Measurements from ENCODE around the gene MSH2. TPM values are rescaled to one million over a fixed set of nuclear protein-coding genes. Genes with fewer than 3 reads are reported as not detected.

The MSH2 gene
- total and polyA plus RNA-seq, 2 of the 13 experiments (the other 11 are each of a cell fraction or from before 2014, with no cell fraction given): 19.9 to 76.3 TPM

- TF ChIP-seq SP2 (CRISPR knock-in tag; IDR thresholded peaks at IDR 0.05) (no peak), RAD21 (CRISPR knock-in tag; IDR thresholded peaks at IDR 0.05) (peak; percentile 95), SAP130 (CRISPR knock-in tag; IDR thresholded peaks at IDR 0.05; ENCODE audit: low read depth) (peak; percentile 44), ZNF567 (CRISPR knock-in tag; IDR thresholded peaks at IDR 0.05; ENCODE audit: borderline replicate concordance) (no peak), ZBTB39 (CRISPR knock-in tag; IDR thresholded peaks at IDR 0.05) (no peak), MXD4 (CRISPR knock-in tag; IDR thresholded peaks at IDR 0.05) (peak; percentile 74; the same call in 1 of the 2 replicates), KDM6A (CRISPR knock-in tag; IDR thresholded peaks at IDR 0.05; ENCODE audit: low read depth) (no peak), SOX5 (CRISPR knock-in tag; IDR thresholded peaks at IDR 0.05; ENCODE audit: borderline replicate concordance) (peak; percentile 54; the same call in 1 of the 2 replicates), GATAD1 (CRISPR knock-in tag; IDR thresholded peaks at IDR 0.05) (peak; percentile 54; the same call in 1 of the 2 replicates), XRCC5 (optimal IDR thresholded peaks at IDR 0.05; ENCODE audit: low read length) (peak; percentile 66), ARID4A (CRISPR knock-in tag; IDR thresholded peaks at IDR 0.05; ENCODE audit: borderline replicate concordance) (peak; percentile 32; the same call in 1 of the 2 replicates), NR2F2 (IDR thresholded peaks at IDR 0.05; ENCODE audit: borderline replicate concordance, low read depth) (no peak), AFF4 (CRISPR knock-in tag; IDR thresholded peaks at IDR 0.05) (no peak), MTERF4 (CRISPR knock-in tag; IDR thresholded peaks at IDR 0.05) (no peak), HDAC2 (CRISPR knock-in tag; IDR thresholded peaks at IDR 0.05) (peak; percentile 35; the same call in 1 of the 2 replicates), TEAD3 (CRISPR knock-in tag; optimal IDR thresholded peaks at IDR 0.05; ENCODE audit: borderline replicate concordance) (peak; percentile 64), MYC (CRISPR knock-in tag; IDR thresholded peaks at IDR 0.05; ENCODE audit: borderline replicate concordance) (peak; percentile 20; the same call in 1 of the 2 replicates)
- TF ChIP-seq, protein P1, sequence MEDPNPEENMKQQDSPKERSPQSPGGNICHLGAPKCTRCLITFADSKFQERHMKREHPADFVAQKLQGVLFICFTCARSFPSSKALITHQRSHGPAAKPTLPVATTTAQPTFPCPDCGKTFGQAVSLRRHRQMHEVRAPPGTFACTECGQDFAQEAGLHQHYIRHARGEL (CRISPR knock-in tag; IDR thresholded peaks at IDR 0.05): no peak
- TF ChIP-seq, protein P2, sequence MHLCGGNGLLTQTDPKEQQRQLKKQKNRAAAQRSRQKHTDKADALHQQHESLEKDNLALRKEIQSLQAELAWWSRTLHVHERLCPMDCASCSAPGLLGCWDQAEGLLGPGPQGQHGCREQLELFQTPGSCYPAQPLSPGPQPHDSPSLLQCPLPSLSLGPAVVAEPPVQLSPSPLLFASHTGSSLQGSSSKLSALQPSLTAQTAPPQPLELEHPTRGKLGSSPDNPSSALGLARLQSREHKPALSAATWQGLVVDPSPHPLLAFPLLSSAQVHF (CRISPR knock-in tag; IDR thresholded peaks at IDR 0.05): no peak
Observed at GRCh38 chr2:47373747-47374146, 29.2 kb upstream of the MSH2 start (continued).
